Measurements from ENCODE around the gene EXOC3L1. TPM values are rescaled to one million over a fixed set of nuclear protein-coding genes. Genes with fewer than 3 reads are reported as not detected.

Gene EXOC3L1
- total and polyA plus RNA-seq, 2 of the 4 experiments (the other 2 are of a cell fraction): not detected

- Histone ChIP-seq H2BK20ac (ENCODE audit: low read depth, low read length) (no peak within 1 kb of the TSS), H3K9me1 (ENCODE audit: insufficient read depth, low read length) (peaks cover 7% of the 10 kb centered on the region; the same call in 1 of the 2 replicates), H3K9me3 (ENCODE audit: control insufficient read depth, insufficient read depth, low read length) (no peaks in the 10 kb centered on the region), H3K4ac (ENCODE audit: low read depth, low read length) (no peak within 1 kb of the TSS), H2BK15ac (ENCODE audit: low read depth, low read length) (no peak within 1 kb of the TSS), H4K91ac (ENCODE audit: insufficient read depth, low read depth, low read length) (no peak within 1 kb of the TSS), H4K8ac (ENCODE audit: low read depth in 2 of 2, low read length in 2 of 2) (no peak within 1 kb of the TSS), H3K23ac (ENCODE audit: low read depth, low read length) (no peak within 1 kb of the TSS), H3K9ac (ENCODE audit: low read depth, low read length) (no peak within 1 kb of the TSS), H2AFZ (replicated peaks; ENCODE audit: low read length, poor library complexity) (peak within 1 kb of the TSS; percentile 83), H3K4me2 (ENCODE audit: low read depth, low read length) (peak within 1 kb of the TSS; percentile 9; the same call in 1 of the 2 replicates), H3K36me3 (ENCODE audit: control insufficient read depth, insufficient read depth, low read length) (peaks cover 3% of the 10 kb centered on the region; the same call in 1 of the 2 replicates), H3K56ac (ENCODE audit: extremely low read depth, insufficient read depth, low read length) (no peak within 1 kb of the TSS), H3K4me3 (ENCODE audit: insufficient read depth, low read depth, low read length) (no peak within 1 kb of the TSS), H3K79me1 (ENCODE audit: low read depth in 1 of 2, low read length in 2 of 2) (peaks cover 0 to 17% of the 10 kb centered on the region in 2 experiments; a peak in 2 of 4 replicates), H4K20me1 (ENCODE audit: insufficient read depth, low read length) (no peaks in the 10 kb centered on the region), H2BK5ac (ENCODE audit: low read depth, low read length, poor library complexity, severe bottlenecking) (no peak within 1 kb of the TSS), H4K5ac (ENCODE audit: low read depth, low read length) (no peak within 1 kb of the TSS; the same call in 1 of the 2 replicates), H3K27me3 (ENCODE audit: control insufficient read depth, insufficient read depth, low read length) (peaks cover 24% of the 10 kb centered on the region; the same call in 1 of the 2 replicates), H2AK5ac (ENCODE audit: low read depth, low read length) (no peak within 1 kb of the TSS; the same call in 1 of the 2 replicates), H2BK120ac (ENCODE audit: low read depth, low read length) (no peak within 1 kb of the TSS), H3K14ac (replicated peaks; ENCODE audit: low read depth, low read length) (no peak within 1 kb of the TSS), H3K18ac (ENCODE audit: low read depth, low read length) (no peak within 1 kb of the TSS), H2AK9ac (replicated peaks; ENCODE audit: low read depth, low read length, poor library complexity) (peak within 1 kb of the TSS; percentile 11), H3K27ac (ENCODE audit: insufficient read depth, low read length) (no peak within 1 kb of the TSS), H3K4me1 (ENCODE audit: control insufficient read depth, insufficient read depth, low read length) (peaks cover 24% of the 10 kb centered on the region)
- 0% methylated on average over 5 of the region's 41 CpGs; no CpG with 5 or more reads in 1 of the 2 experiments for WGBS, 2 experiments (ENCODE audit: extremely low coverage in 2 of 2, insufficient read length in 1 of 2)
- intact Hi-C loops (cut with micrococcal nuclease) (no loop called here), dilution Hi-C loops (cut with HindIII; ENCODE audit: low sequenced_read_pairs, unreplicated experiment) (no loop called here), in situ Hi-C loops (cut with MboI; ENCODE audit: low sequenced_read_pairs) (no loop called here)
- ATAC-seq (ENCODE audit: low read depth) (0 out of 2 replicates have a peak, but pooled peaks have one; percentile 1), DNase-seq (no peak)
- no peak for TF ChIP-seq RFX5 (IDR thresholded peaks at IDR 0.05; ENCODE audit: low read depth, low read length)
- TF ChIP-seq MAFK (IDR thresholded peaks at IDR 0.05; ENCODE audit: low read depth, low read length): no peak
- TF ChIP-seq POLR2A (IDR thresholded peaks at IDR 0.05; ENCODE audit: low read depth, low read length): no peak
- no peak for TF ChIP-seq MXI1 (IDR thresholded peaks at IDR 0.05; ENCODE audit: borderline replicate concordance, low read depth, low read length)
- no peak for TF ChIP-seq RCOR1 (IDR thresholded peaks at IDR 0.05; ENCODE audit: insufficient replicate concordance, low read length)
- TF ChIP-seq BHLHE40 (IDR thresholded peaks at IDR 0.05; ENCODE audit: low read depth, low read length): no peak
- TF ChIP-seq, protein P1, sequence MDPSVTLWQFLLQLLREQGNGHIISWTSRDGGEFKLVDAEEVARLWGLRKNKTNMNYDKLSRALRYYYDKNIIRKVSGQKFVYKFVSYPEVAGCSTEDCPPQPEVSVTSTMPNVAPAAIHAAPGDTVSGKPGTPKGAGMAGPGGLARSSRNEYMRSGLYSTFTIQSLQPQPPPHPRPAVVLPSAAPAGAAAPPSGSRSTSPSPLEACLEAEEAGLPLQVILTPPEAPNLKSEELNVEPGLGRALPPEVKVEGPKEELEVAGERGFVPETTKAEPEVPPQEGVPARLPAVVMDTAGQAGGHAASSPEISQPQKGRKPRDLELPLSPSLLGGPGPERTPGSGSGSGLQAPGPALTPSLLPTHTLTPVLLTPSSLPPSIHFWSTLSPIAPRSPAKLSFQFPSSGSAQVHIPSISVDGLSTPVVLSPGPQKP (IDR thresholded peaks at IDR 0.05; ENCODE audit: borderline replicate concordance, low read depth, low read length): no peak
- no peak for TF ChIP-seq RAD21 (IDR thresholded peaks at IDR 0.05; ENCODE audit: low read length)
- no peak for TF ChIP-seq SMC3 (IDR thresholded peaks at IDR 0.05; ENCODE audit: low read depth, low read length)
- no peak for TF ChIP-seq NFE2L2 (IDR thresholded peaks at IDR 0.05; ENCODE audit: low read depth, low read length)
- no peak for TF ChIP-seq CHD1 (IDR thresholded peaks at IDR 0.05; ENCODE audit: low read depth, low read length)
- TF ChIP-seq FOS (IDR thresholded peaks at IDR 0.05; ENCODE audit: low read depth, low read length): no peak
- TF ChIP-seq USF2 (IDR thresholded peaks at IDR 0.05; ENCODE audit: low read depth, low read length): no peak
- TF ChIP-seq MAZ (IDR thresholded peaks at IDR 0.05; ENCODE audit: borderline replicate concordance, low read depth, low read length): no peak
- TF ChIP-seq, protein P2, sequence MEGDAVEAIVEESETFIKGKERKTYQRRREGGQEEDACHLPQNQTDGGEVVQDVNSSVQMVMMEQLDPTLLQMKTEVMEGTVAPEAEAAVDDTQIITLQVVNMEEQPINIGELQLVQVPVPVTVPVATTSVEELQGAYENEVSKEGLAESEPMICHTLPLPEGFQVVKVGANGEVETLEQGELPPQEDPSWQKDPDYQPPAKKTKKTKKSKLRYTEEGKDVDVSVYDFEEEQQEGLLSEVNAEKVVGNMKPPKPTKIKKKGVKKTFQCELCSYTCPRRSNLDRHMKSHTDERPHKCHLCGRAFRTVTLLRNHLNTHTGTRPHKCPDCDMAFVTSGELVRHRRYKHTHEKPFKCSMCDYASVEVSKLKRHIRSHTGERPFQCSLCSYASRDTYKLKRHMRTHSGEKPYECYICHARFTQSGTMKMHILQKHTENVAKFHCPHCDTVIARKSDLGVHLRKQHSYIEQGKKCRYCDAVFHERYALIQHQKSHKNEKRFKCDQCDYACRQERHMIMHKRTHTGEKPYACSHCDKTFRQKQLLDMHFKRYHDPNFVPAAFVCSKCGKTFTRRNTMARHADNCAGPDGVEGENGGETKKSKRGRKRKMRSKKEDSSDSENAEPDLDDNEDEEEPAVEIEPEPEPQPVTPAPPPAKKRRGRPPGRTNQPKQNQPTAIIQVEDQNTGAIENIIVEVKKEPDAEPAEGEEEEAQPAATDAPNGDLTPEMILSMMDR (conservative IDR thresholded peaks at IDR 0.05; ENCODE audit: low read depth, low read length): no peak
- no peak for TF ChIP-seq CEBPB (IDR thresholded peaks at IDR 0.05; ENCODE audit: low read depth, low read length)
- CTCF ChIA-PET: interaction anchor here (0.9 kb wide), 1 partner anchor 9 kb away, joined by 3 read pairs; no protein-coding TSS in a partner anchor
- POLR2A ChIA-PET (ENCODE audit: unreplicated experiment): no interaction called here
- no TSS peak for BruUV-seq (replicated peaks)
These were observed 25.3 kb downstream of the EXOC3L1 start, which contains the start of gene HSF4 for GRCh38 chr16:67164599-67165061. Gene HSF4, plus strand, starts transcription at chr16:67164745. Its CDS starts 67 bp downstream, at chr16:67164812.
